ENCODE results near the gene FGD3.
"Not testable (repeated sequence)": the region's sequence is repeated elsewhere in the genome, so short reads cannot be mapped to it uniquely, and the experiment has no call there.

FGD3 gene

DNA sequence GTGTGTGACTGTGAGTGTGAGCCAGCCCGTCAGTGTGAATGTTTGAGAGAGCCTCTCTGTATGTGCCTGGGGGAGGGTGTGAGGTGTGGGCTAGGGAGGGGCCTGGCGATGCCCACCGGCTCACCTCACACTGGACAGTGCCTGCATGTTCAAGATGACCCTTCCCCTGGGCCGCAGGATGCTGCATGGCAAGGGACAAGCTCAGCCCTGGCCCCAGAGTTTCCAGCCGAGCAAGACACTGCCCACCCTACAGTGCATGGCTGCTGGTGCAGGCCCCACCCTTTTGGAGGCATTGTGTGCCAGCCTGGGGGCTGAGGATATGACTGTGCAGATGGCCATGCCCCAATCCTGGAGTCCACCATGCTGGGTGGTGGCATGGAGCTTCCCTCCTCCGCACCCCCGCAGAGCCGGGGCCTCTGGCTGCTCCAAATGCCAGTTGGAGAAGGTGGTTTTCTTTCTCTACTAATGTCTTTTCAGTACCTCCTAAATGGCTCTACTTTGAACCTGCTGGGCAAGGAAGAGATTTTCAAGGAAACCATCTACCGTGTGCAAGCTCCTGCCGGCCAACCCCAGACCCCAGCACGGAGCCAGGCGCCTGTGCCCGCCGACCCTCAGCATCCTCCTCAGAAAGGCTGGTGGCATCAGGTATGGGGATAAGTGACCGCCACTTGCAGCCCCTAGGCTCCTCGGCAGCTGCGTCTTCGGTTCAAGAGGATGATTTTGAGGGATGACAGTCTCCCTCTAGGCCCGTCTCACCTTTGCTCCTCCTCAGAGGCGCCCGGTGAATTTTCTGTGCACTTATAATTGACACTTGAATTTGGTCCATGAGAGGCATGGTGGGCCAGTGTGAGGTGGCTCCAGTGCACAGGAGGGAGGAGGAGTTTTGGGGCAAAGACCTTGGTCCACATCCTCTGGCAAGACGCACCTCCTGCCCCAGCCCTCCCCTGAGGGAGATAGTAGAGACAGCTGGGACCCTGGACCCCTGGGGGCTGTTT is 27.7 kb downstream of the FGD3 start:
- DNase-seq (ENCODE audit: low read depth, low spot score), result no peak

GRCh38 chr9:92976431-92976830 is 29.1 kb downstream of the FGD3 start:
- DNase-seq (ENCODE audit: low read depth, low spot score), result no peak

DNA sequence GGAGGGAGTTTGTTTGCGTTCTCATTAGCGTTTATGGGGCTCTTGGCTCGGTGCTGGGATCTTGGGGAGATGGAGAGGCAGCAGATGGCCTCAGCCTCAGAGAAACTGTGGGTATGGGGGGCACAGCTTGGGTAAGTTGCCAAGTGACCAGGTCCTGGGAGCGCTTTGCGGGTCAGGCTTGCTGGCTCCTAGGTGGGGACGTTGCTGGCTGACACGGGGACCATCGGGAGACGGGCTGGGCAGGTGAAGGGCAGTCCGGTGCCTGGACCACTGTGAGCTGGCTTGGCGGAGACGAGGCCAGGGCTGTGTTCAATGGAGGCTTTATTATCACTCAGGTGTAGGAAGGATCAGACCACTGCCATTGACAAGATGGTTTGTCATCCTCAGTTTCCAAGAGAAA is 30.0 kb downstream of the FGD3 start:
- DNase-seq (ENCODE audit: low read depth, low spot score), result no peak

GRCh38 chr9:92978345-92978875 is 31.1 kb downstream of the FGD3 start:
- DNase-seq (ENCODE audit: low read depth, low spot score), result no peak

DNA sequence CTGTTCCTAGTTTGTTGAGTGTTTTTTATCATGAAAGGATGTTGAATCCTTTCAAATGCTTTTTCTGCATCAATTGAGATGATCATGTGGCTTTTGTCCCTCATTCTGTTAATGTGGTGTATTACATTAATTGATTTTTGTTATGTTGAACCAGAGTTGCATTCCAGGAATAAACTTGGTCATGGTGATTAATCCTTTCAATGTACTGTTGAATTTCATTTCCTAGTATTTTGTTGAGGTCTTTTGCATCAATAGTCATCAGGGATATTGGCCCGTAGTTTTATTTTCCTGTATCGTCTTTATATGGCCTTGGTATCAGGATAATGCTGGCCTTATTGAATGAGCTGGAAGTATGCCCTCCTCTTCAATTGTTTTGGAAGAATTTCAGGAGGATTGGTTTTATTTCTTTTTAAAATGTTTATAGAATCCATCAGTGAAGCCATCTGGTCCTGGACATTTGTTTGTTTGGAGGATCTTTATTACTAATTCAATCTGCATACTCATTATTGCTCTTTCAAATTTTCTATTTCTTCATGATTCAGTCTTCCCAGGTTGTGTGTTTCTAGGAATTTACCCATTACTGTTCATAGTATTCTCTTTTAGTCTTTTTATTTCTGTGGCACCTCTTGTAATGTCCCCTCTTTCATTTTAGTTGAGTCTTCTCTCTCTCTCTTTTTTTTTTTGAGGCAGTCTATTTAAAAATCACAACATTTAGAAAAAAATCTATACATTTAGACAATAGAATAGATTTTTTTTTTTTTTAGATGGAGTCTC is 32.1 kb downstream of the FGD3 start:
- DNase-seq (ENCODE audit: low read depth, low spot score), result no peak

DNA sequence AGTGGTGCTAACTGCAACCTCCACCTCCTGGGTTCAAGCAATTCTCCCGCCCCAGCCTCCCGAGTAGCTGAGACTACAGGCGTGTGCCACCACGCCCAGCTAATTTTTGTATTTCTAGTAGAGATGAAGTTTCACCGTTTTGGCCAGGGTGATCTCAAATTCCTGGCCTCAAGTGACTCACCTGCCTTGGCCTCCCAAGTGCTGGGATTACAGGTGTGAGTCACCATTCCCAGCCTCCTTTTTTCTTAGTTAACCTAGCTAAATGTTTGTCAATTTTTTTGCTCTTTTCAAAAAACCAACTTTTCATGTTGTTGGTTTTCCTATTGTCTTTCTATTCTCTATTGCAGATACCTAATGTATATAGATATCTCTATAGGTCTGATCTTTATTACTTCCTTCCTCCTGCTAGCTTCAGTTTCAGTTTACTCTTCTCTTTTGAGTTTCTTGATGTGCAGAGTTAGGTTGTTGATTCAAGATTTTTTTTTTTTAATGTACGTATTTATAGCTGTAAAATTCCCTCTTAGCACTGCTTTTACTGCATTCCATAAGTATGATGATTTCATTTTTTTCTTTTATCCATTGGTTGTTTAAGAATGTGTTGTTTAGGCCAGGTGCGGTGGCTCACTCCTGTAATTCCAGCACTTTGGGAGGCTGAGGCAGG is 32.9 kb downstream of the FGD3 start:
- DNase-seq (ENCODE audit: low read depth, low spot score), result no peak

DNA sequence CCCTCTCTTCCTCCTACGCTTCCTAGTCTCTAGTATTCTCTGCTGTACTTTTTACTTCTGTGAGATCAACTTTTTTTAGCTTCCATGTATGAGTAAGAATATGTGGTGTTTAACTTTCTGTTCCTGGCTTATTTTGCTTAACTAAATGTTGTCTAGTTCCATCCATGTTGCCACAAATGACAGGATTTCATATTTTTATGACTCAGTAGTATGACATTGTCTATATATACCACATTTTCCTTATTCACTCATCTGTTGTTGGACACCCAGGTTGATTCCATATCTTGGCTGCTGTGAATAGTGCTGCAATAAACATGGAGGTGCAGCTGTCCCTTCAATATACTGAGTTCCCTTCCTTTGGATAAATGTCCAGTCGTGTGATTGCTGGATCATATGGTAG is 34.8 kb downstream of the FGD3 start:
- no peak for DNase-seq (ENCODE audit: low read depth, low spot score)

DNA sequence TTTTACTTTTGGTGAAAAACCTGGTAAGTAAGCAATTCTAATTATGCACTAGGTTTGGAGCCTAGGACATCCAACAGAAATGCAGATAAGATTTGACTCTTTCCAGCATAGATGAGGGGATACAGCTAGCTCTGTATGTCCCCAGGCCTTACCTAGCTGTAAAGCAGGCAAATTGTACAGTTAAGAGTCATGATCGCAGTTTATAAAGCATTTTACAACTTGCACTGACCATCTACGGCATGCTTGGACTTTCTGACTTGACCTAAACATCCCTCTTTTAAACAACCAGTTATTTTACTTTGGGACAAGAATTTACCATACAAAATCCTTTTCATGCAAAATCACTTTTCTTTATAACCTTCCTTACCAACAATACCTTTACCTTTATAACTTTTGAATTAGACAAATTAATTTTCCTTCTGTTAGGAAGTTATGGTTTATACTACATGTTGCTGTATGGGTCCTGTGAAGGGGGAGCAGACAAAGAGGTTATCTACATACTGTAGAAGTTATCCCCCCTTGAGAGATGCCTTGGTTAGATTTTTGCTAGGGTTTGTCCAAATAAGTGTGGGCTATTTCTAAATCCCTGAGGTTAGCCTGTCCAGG is 36.8 kb downstream of the FGD3 start:
- no peak for DNase-seq (ENCODE audit: low read depth, low spot score)

DNA sequence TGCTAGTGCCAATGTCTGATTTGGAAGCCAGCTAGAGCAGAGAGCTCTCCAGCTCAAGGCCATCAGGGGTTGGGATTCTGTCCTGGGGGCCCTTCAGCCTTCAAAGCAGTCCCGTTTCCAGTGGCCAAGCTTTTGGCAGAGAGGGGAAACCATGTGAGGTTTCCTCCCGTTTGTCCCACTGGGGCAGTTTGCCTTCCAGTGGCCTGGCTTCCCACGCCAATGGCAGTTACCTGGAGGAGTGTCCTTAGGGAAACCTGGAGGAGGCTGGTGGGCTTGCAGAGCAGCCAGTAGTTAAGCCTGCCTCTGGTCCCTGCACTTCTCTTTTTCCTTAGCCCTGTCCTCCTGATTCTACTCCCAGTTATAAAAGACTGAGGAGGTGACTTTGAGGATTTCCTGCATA is 37.7 kb downstream of the FGD3 start:
- no peak for DNase-seq (ENCODE audit: low read depth, low spot score)

GRCh38 chr9:92986176-92987119 is 39.1 kb downstream of the FGD3 start:
- no peak for DNase-seq (ENCODE audit: low read depth, low spot score)

DNA sequence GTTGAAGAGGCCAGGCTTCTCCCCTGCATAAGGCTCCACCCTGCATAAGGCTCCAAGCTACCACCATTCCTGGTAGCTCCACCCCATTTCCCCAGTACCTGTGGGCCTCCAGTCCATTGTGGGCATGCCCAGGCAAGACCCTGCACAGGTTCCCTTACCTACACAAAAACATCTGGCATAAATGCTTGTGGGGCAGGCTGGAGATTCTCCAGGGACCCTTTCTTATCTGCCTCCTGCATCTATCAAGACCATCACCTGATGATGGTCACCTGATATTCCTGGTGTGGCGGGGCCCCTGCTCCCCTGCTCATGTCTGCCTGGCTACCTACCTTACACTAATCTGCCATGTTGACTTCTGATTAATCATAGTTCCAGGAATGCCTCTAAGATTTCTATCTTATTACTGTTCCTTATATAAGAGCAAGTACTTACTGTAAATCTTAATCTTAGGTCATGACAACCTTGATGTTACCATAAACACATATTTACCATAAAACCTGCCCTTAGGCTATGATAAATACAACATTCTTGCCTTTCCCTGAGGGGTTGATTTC is 41.0 kb downstream of the FGD3 start:
- no peak for DNase-seq (ENCODE audit: low read depth, low spot score)

- no peak for DNase-seq (ENCODE audit: low read depth, low spot score)
Measured at GRCh38 chr9:92989561-92989960, 42.2 kb downstream of the FGD3 start.

GRCh38 chr9:92990461-92990860 is 43.1 kb downstream of the FGD3 start:
- DNase-seq (ENCODE audit: low read depth, low spot score), result no peak

- peak; percentile 75 for DNase-seq (ENCODE audit: low read depth, low spot score)
Measured at GRCh38 chr9:92992549-92992948, 45.2 kb downstream of the FGD3 start.

DNA sequence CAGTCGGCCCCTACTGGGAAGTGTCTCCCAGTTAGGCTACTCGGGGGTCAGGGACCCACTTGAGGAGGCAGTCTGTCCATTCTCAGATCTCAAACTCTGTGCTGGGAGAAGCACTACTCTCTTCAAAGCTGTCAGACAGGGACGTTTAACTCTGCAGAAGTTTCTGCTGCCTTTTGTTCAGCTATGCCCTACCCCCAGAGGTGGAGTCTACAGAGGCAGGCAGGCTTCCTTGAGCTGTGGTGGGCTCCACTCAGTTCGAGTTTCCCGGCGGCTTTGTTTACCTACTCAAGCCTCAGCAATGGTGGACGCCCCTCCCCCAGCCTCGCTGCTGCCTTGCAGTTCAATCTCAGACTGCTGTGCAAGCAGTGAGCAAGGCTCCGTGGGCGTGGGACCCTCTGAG is 51.5 kb downstream of the FGD3 start:
- not testable (repeated sequence) for DNase-seq (ENCODE audit: low read depth, low spot score)

GRCh38 chr9:93001031-93001430 is 53.7 kb downstream of the FGD3 start:
- no peak for DNase-seq (ENCODE audit: low read depth, low spot score)

GRCh38 chr9:93002700-93003099 is 55.4 kb downstream of the FGD3 start:
- DNase-seq (ENCODE audit: low read depth, low spot score), result no peak

GRCh38 chr9:93003552-93004407 is 56.5 kb downstream of the FGD3 start:
- peak; percentile 78 for DNase-seq (ENCODE audit: low read depth, low spot score)

GRCh38 chr9:93004561-93004960 is 57.2 kb downstream of the FGD3 start:
- DNase-seq (ENCODE audit: low read depth, low spot score), result no peak
